ENCODE data around the gene GEMIN5. TPM values are rescaled to one million over a fixed set of nuclear protein-coding genes. Genes with fewer than 3 reads are reported as not detected.
A peak's percentile ranks its signal among the peaks of the same experiment; 100 is the strongest.

Gene GEMIN5
- total RNA-seq, 1 experiment from 2014 or later, result 50.6 TPM

- no TSS peak for BruUV-seq (replicated peaks)
- peak; percentile 72 for DNase-seq (ENCODE audit: low spot score)
- H3K27ac ChIP-seq (ENCODE audit: low read depth, low read length, poor library complexity, severe bottlenecking), result peak overlapping the region; percentile 64
- peaks cover 10% of the 10 kb centered on the region for H3K36me3 ChIP-seq (ENCODE audit: insufficient read depth, low read length, poor library complexity, severe bottlenecking)
- peaks cover 34% of the 10 kb centered on the region for H3K4me1 ChIP-seq (ENCODE audit: insufficient read depth, low read length, poor library complexity, severe bottlenecking)
- no peak overlapping the region for H3K4me3 ChIP-seq (ENCODE audit: low read depth, low read length, poor library complexity, severe bottlenecking)
- POLR2A ChIA-PET (ENCODE audit: low non-redundant PET), result interaction anchor here (0.7 to 0.9 kb wide), 2 partner anchors 25 to 57 kb away, joined by 3 to 4 read pairs; no protein-coding TSS in a partner anchor
- CTCF ChIA-PET, result interaction anchor here (0.7 to 1.5 kb wide), 5 partner anchors 23 to 511 kb away, joined by 3 to 6 read pairs (median 4); partner anchors contain the start of gene GEMIN5
- no peaks in the 10 kb centered on the region for H3K27me3 ChIP-seq (replicated peaks; ENCODE audit: insufficient read depth, low read depth, low read length, poor library complexity)
- TF ChIP-seq CTCF (conservative IDR thresholded peaks at IDR 0.05; ENCODE audit: low read depth, low read length) (peak; percentile 70), EZH2 (IDR thresholded peaks at IDR 0.05; ENCODE audit: borderline replicate concordance, low read depth, low read length, poor library complexity, severe bottlenecking) (no peak)
- intact Hi-C loops (cut with micrococcal nuclease; ENCODE audit: unreplicated experiment), result loop anchor here (5.0 kb wide), 2 partner anchors 175 to 290 kb away; no protein-coding TSS in a partner anchor
- H3K9me3 ChIP-seq (ENCODE audit: low read depth, low read length, poor library complexity, severe bottlenecking), result no peaks in the 10 kb centered on the region
Measured at GRCh38 chr5:154972476-154973080, 34.6 kb upstream of the GEMIN5 start.

GRCh38 chr5:154971501-154971900, 33.5 kb upstream of the GEMIN5 start:
- BruUV-seq (replicated peaks), result no TSS peak
- Histone ChIP-seq H3K27me3 (replicated peaks; ENCODE audit: insufficient read depth, low read depth, low read length, poor library complexity) (no peaks in the 10 kb centered on the region), H3K9me3 (ENCODE audit: low read depth, low read length, poor library complexity, severe bottlenecking) (no peaks in the 10 kb centered on the region), H3K27ac (ENCODE audit: low read depth, low read length, poor library complexity, severe bottlenecking) (peak overlapping the region; percentile 17), H3K36me3 (ENCODE audit: insufficient read depth, low read length, poor library complexity, severe bottlenecking) (peaks cover 10% of the 10 kb centered on the region), H3K4me3 (ENCODE audit: low read depth, low read length, poor library complexity, severe bottlenecking) (no peak overlapping the region), H3K4me1 (ENCODE audit: insufficient read depth, low read length, poor library complexity, severe bottlenecking) (peaks cover 44% of the 10 kb centered on the region)
- DNase-seq (ENCODE audit: low spot score), result no peak
- CTCF ChIA-PET, result interaction anchor here (0.6 to 0.7 kb wide), 2 partner anchors 19 to 77 kb away, joined by 3 read pairs; no protein-coding TSS in a partner anchor
- POLR2A ChIA-PET (ENCODE audit: low non-redundant PET), result interaction anchor here (0.6 kb wide), 1 partner anchor 59 kb away, joined by 3 read pairs; no protein-coding TSS in a partner anchor
- no peak for TF ChIP-seq CTCF (conservative IDR thresholded peaks at IDR 0.05; ENCODE audit: low read depth, low read length)
- no peak for TF ChIP-seq EZH2 (IDR thresholded peaks at IDR 0.05; ENCODE audit: borderline replicate concordance, low read depth, low read length, poor library complexity, severe bottlenecking)
- intact Hi-C loops (cut with micrococcal nuclease; ENCODE audit: unreplicated experiment), result loop anchor here (5.0 kb wide), 2 partner anchors 176 to 291 kb away; no protein-coding TSS in a partner anchor

GRCh38 chr5:154970759-154971158, 32.7 kb upstream of the GEMIN5 start:
- H3K27me3 ChIP-seq (replicated peaks; ENCODE audit: insufficient read depth, low read depth, low read length, poor library complexity), result no peaks in the 10 kb centered on the region
- peaks cover 10% of the 10 kb centered on the region for H3K36me3 ChIP-seq (ENCODE audit: insufficient read depth, low read length, poor library complexity, severe bottlenecking)
- CTCF ChIA-PET, result interaction anchor here (0.7 kb wide), 1 partner anchor 18 kb away, joined by 3 read pairs; no protein-coding TSS in a partner anchor
- POLR2A ChIA-PET (ENCODE audit: low non-redundant PET), result no interaction called here
- no peak for TF ChIP-seq CTCF (conservative IDR thresholded peaks at IDR 0.05; ENCODE audit: low read depth, low read length)
- TF ChIP-seq EZH2 (IDR thresholded peaks at IDR 0.05; ENCODE audit: borderline replicate concordance, low read depth, low read length, poor library complexity, severe bottlenecking), result no peak
- H3K27ac ChIP-seq (ENCODE audit: low read depth, low read length, poor library complexity, severe bottlenecking), result peak overlapping the region; percentile 38
- no peak for DNase-seq (ENCODE audit: low spot score)
- no peak overlapping the region for H3K4me3 ChIP-seq (ENCODE audit: low read depth, low read length, poor library complexity, severe bottlenecking)
- H3K4me1 ChIP-seq (ENCODE audit: insufficient read depth, low read length, poor library complexity, severe bottlenecking), result peaks cover 50% of the 10 kb centered on the region
- BruUV-seq (replicated peaks), result no TSS peak
- H3K9me3 ChIP-seq (ENCODE audit: low read depth, low read length, poor library complexity, severe bottlenecking), result no peaks in the 10 kb centered on the region
- intact Hi-C loops (cut with micrococcal nuclease; ENCODE audit: unreplicated experiment), result loop anchor here (5.0 kb wide), 2 partner anchors 177 to 292 kb away; no protein-coding TSS in a partner anchor
